HG03571 (cell line): ENCODE data around the gene IPCEF1.

ENCODE experiments used
- ATAC-seq: cut with Tn5 transposase; IDR thresholded peaks from one replicate; pipeline ENCODE4 v1.9.1; 2021; ENCODE audit not compliant: unreplicated experiment

IPCEF1 gene, protein sequence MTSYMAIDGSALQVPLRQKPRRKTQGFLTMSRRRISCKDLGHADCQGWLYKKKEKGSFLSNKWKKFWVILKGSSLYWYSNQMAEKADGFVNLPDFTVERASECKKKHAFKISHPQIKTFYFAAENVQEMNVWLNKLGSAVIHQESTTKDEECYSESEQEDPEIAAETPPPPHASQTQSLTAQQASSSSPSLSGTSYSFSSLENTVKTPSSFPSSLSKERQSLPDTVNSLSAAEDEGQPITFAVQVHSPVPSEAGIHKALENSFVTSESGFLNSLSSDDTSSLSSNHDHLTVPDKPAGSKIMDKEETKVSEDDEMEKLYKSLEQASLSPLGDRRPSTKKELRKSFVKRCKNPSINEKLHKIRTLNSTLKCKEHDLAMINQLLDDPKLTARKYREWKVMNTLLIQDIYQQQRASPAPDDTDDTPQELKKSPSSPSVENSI

DNA sequence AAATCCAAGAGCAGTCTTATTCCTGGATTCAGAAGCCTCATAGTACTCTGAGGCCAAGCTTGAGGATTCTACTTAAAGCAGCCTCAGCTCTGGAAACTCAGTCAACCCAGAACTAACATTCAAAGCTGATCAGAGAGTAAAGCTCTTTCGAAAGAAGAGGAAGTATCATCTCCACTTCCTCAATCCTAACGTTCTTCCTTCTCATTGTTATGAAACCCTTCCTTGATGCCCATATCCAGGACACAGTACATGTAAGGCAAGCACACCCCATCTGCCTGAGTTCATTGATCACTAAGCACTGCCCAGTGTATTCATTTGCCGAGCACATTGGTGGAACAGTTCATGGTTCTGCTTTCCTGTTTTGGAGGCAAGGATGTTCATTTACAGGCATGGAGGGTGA, at the start of gene IPCEF1:
IPCEF1 (minus strand) TSS at position 114 of the 400 bp plus-strand sequence. CDS start 90,856 bp downstream, outside the sequence.
- peak; percentile 26 for ATAC-seq

- no peak for ATAC-seq
These were observed 49.7 kb upstream of the IPCEF1 start for GRCh38 chr6:154406301-154406700.

GRCh38 chr6:154404791-154405400, 48.3 kb upstream of the IPCEF1 start:
- ATAC-seq, result no peak

DNA sequence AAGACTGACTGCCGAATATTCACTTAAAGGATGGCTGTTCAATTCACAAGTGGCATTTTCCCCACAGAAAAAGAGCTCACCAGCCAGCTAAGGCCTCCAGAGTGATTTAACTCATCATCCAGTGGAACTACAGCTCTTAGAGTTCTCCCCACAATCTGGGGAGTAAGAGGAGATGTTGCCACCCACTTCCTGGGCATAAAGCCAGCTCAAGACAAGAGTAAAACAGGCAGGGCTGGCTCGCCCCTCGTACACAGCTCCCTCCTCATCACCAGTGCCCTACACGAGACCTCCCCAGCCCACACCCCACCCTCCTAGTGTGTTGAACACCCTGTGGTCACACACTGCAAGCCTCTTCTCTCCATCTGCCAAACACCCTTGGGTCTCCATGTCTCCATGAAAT, 47.2 kb upstream of the IPCEF1 start:
- ATAC-seq, result no peak

DNA sequence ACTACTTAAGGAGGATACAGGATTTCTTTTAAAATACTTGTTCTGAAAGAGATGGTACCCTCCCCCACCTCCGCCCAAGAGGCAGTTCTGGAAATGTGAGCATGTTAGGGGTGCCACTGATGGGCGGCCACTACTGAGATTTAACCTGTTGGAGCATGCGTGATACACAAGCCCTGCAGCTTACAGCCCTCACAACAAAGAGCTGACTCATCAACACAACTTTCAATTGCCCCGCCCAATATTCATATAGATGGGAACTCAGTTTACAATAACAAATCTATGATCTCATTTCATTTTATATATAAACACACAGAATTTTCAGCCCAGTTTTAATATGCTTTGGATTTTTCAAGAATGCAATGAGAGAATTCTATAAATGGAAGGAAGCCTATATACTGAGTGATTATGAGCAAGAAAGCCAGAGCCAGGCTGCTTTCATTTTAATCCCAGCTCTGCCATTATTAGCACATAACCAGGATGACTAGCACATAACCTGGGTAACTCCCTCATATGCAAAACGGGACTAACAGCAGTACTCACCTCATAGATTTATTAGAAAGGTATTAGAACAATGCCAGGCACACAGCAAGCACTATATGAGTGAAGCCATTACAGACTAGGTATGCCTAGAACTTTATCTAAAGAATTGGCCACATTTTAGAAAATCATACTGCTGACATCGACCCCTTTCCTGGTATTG, 45.6 kb upstream of the IPCEF1 start:
- ATAC-seq, result no peak

DNA sequence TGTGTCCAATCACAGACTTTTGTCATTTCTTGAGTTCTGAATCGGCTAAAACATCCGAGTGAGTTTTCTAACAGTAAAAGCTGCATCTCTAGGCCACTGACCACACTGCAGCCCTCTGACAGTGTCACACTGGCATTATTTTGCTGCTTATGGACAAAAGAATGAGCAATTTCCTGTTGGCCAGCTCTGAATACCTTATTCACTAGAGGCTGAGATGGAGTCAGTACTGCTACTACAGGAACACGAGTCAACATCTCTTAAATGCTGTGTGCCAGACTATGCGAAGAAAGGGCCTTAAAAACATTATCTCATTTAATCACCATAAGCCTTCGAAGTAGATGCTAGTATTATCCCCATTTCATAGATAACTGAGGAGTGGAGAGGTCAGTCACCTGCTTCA, 42.5 kb upstream of the IPCEF1 start:
- ATAC-seq, result no peak

- ATAC-seq, result no peak
These were observed 41.0 kb upstream of the IPCEF1 start for GRCh38 chr6:154397491-154398195.

- ATAC-seq, result no peak
These were observed 39.3 kb upstream of the IPCEF1 start for GRCh38 chr6:154395878-154396277.

DNA sequence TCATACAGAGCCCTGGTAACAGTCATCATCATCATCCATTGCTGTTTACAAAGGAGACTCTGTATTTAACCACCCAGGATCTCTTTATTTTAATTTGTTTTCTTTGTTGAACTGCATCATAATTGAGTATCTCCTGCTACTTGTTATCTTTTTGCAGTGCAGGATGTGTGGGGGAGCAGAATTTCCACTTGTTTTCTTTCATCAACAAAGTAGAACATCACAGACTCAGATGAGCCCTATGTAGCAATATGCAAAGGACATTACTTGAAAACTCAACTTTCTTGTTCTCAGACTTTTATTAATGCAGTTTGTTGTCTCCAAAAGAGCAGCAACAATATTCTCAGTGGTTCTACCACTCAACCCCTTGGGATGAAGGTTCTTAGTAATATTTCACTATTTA, 38.7 kb upstream of the IPCEF1 start:
- no peak for ATAC-seq

DNA sequence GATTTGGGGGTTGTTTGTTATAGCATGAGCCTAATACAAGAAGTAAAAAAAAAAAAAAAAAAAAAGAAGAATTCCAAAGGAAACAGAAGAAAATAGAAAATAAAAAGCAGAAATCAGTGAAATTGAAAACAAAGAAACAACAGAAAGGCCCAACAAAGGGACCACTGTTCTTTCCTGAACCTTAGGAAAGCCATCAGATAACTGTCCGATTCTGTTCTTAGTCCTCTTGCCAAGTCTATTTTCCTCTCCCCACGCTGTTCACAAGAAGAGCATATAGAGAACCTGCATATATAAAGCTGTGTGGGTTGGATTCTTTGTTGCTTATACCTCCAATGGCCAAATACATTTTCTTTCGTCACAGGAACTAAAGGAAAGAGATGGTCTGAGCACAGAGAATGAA, 38.0 kb upstream of the IPCEF1 start:
- ATAC-seq, result no peak

GRCh38 chr6:154390034-154390433, 33.4 kb upstream of the IPCEF1 start:
- ATAC-seq, result no peak

- no peak for ATAC-seq
These were observed 32.2 kb upstream of the IPCEF1 start for GRCh38 chr6:154388803-154389202.

DNA sequence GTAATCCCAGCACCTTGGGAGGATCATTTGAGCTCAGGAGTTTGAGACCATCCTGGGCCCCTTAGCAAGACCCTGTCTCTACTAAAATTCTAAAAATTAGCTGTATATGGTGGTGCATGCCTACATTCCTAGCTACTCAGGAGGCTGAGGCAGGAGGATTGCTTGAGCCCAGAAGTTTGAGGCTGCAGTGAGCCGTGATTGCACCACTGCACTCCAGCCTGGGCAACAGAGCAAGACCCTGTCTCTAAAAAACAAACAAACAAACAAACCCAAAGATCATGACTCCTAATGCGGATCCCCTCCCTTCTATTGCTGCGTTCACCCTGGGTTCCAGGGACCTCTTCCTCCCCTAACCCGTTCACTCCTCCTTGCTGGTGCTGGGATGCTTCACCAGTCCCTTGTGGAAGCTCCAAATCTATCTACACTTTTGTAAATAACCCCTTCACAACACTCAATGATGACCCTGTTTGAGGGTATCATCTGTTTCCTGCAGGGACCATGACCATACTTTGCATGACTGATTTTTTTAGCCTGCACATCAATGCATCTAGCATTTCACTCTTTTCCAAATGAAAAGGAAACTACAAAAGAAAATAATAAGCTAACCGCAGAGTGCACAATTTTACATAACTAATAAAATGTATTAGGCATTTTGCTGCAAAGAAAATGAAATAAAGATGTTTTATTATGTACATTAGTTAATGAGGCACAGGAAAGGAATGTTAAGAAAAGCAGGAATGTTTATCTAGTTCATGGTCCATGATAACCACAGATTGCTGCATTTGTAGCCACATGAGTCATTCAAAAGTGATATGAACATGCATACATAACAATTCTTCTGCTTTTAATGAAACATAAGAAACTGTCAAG, 30.5 kb upstream of the IPCEF1 start:
- ATAC-seq, result no peak

GRCh38 chr6:154384191-154384590, 27.6 kb upstream of the IPCEF1 start:
- ATAC-seq, result no peak

DNA sequence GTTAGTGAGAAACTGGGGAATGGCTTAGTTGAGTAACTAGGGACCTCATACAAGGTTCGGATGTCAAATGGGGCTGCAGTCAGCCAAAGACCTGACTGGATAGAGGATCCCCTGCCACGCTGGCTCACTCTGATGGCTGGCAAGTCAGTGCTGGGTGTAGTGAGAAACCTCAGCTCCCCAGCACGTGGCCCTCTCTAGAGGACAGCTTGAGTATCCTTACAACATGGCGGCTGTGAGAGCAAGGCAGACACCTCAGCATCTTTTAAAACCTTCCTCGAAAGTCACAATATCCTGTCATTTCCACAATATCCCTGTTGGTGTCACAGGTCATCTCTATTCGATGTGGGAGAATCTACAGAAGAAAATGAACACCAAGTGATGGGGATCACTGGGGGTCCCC, 26.7 kb upstream of the IPCEF1 start:
- no peak for ATAC-seq

DNA sequence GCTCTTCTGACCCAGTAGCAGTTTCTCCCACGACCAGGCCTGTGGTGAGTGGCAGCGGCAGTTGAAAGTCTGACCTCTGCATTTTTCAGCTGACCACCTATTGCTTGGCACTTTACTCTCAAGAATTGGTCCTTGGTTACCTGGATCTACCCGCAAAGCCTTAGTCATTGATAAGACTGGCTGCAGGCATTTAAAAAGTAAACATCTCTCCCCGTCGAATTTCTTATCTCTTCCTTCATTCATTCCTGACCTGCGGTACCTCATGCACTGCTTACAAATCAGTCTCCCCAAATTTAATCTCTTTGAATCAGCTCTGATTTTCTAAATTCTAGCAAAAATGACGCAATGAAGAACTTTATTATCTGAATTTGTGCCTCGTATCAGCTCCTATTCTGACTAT, 26.1 kb upstream of the IPCEF1 start:
- no peak for ATAC-seq

DNA sequence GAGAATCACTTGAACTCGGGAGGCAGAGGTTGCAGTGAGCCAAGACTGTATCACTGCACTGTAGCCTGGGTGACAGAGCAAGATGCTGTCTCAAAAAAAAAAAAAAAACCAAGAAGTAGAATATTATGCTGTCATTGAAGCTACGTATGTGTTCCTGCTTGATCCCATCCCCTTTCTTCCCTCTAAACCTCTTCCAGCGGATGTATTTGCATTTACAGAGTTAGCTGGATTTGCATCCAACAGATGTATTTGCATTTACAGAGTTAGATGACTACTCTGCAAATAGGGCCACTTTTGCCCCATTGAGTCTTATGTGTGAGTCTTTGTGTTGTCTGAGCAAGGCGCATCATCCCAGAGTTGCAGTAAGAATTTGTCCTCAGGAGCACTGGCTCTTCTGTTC, 24.9 kb upstream of the IPCEF1 start:
- ATAC-seq, result no peak

- ATAC-seq, result no peak
These were observed 24.1 kb upstream of the IPCEF1 start for GRCh38 chr6:154380741-154381140.

DNA sequence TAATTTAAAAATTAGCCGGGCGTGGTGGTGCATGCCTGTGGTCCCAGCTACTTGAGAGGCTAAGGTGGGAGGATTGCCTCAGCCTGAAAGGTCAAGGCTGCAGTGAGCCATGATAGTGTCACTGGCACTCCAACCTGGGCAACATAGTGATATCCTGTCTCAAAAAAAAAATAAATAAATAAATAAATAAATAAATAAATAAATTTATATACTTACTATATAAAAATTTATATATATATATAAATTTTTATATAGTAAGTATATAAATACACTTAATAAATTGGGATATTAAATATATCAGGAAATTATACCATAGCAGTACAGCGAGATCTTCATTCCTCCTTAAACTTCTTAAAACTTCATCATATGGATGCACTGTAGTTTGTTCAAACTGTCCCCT, 23.0 kb upstream of the IPCEF1 start:
- ATAC-seq, result no peak

DNA sequence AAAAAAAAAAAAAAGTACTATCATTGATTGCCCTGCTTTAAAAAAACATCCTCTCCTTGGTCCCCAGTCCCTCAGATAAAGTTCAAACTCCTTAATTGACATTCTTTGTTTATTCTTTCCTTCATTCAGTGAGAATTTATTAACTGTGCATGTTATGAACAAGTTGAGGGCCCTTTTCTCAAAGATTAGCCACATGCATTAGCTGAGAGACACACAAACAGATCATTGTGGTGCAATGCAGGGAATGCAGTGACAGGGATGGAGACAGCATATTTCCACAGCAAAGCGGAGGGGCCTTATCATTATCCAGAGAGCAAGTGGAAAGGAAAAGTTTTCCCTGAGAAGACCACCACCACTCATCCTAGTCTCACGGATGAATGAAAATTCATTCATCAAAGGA, 21.9 kb upstream of the IPCEF1 start:
- ATAC-seq, result no peak
